GM23248 (cell line): ENCODE results near the gene RELL1. TPM values are rescaled to one million over a fixed set of nuclear protein-coding genes. Genes with fewer than 3 reads are reported as not detected.

ENCODE experiments used
- DNase-seq: peaks from one replicate; pipeline ENCODE4 v3.0.0-alpha.2; 2015
- H2AFZ ChIP-seq: fragments of 200-600 bp; sonication (generic); 2 replicates; pipeline ENCODE4 v1.6.1; 2016; ENCODE audit warnings: antibody characterized with exemption
- H3F3A ChIP-seq: fragments of 200-600 bp; sonication (generic); 2 replicates; pipeline ENCODE4 v1.6.1; 2016; ENCODE audit warnings: mild to moderate bottlenecking, antibody characterized with exemption, mixed run types; ENCODE audit not compliant: insufficient read depth
- H3K27ac ChIP-seq: fragments of 200-600 bp; sonication (generic); 2 replicates; pipeline ENCODE4 v1.5.1; 2016; ENCODE audit warnings: mild to moderate bottlenecking
- H3K27me3 ChIP-seq: fragments of 200-600 bp; sonication (generic); replicated peaks from 2 replicates; pipeline ENCODE4 v1.6.1; 2016; ENCODE audit warnings: mild to moderate bottlenecking; ENCODE audit not compliant: insufficient read depth
- H3K36me3 ChIP-seq: fragments of 200-600 bp; sonication (generic); 2 replicates; pipeline ENCODE4 v1.6.1; 2016; ENCODE audit warnings: low read depth, mild to moderate bottlenecking
- H3K4me1 ChIP-seq: fragments of 200-600 bp; sonication (generic); 2 replicates; pipeline ENCODE4 v1.6.1; 2016; ENCODE audit warnings: mild to moderate bottlenecking; ENCODE audit not compliant: insufficient read depth
- H3K4me2 ChIP-seq: fragments of 200-600 bp; sonication (generic); one replicate; pipeline ENCODE4 v1.6.1; 2016; ENCODE audit warnings: mild to moderate bottlenecking; ENCODE audit not compliant: unreplicated experiment
- H3K4me3 ChIP-seq: fragments of 200-600 bp; sonication (generic); 2 replicates; pipeline ENCODE4 v1.5.1; 2016; ENCODE audit warnings: mild to moderate bottlenecking
- H3K79me2 ChIP-seq: fragments of 200-600 bp; sonication (generic); 2 replicates; pipeline ENCODE4 v1.6.1; 2016; ENCODE audit warnings: mild to moderate bottlenecking; ENCODE audit not compliant: insufficient read depth
- H3K9ac ChIP-seq: fragments of 200-600 bp; sonication (generic); 2 replicates; pipeline ENCODE4 v1.6.1; 2016; ENCODE audit warnings: mild to moderate bottlenecking
- H3K9me2 ChIP-seq: fragments of 200-600 bp; sonication (generic); 2 replicates; pipeline ENCODE4 v1.6.1; 2016; ENCODE audit warnings: mixed run types, mild to moderate bottlenecking, moderate library complexity; ENCODE audit not compliant: insufficient read depth
- H3K9me3 ChIP-seq: fragments of 200-600 bp; sonication (generic); one replicate; pipeline ENCODE4 v1.6.1; 2017; ENCODE audit warnings: low read depth
- H4K20me1 ChIP-seq: fragments of 200-600 bp; sonication (generic); 2 replicates; pipeline ENCODE4 v1.6.0; 2016; ENCODE audit not compliant: insufficient read depth
- EZH2 ChIP-seq: fragments of 200-600 bp; sonication (generic); IDR thresholded peaks from 2 replicates; pipeline ENCODE4 v1.6.1; 2018; ENCODE audit warnings: antibody characterized with exemption, mild to moderate bottlenecking; ENCODE audit not compliant: insufficient read depth, poor library complexity, severe bottlenecking
- EZH2phosphoT487 ChIP-seq: fragments of 200-600 bp; sonication (generic); IDR thresholded peaks from 2 replicates; pipeline ENCODE4 v1.6.1; 2018; ENCODE audit warnings: antibody characterized with exemption, moderate library complexity, mild to moderate bottlenecking, low read depth; ENCODE audit not compliant: insufficient read depth
- WGBS, 2 experiments: methylation state at CpG; one replicate each; pipeline ENCODE4 v1.1.6; 2015 to 2017; ENCODE audit warnings: low lambda C conversion rate in 2 of 2, low coverage in 1 of 2; ENCODE audit errors: missing lambda C conversion rate in 2 of 2; 5-methylcytosine and 5-hydroxymethylcytosine counted together
- in situ Hi-C: fragments of 300-500 bp; cut with MboI; formaldehyde crosslinking; loops from 2 replicates; pipeline ENCODE4 v1.15.0; 2020
- polyA plus RNA-seq: library from polyadenylated mRNA; unstranded; fragments of >200 nt; fragmentation: Nextera tagmentation; extraction: Ambion mirVana; gene quantifications from 2 replicates; pipeline ENCODE4 v1.2.1, GENCODE V29; 2016
- total RNA-seq: library from RNA; depleted of rRNA; stranded (reverse); fragments of >200 nt; shearing (Covaris generic); gene quantifications from 2 replicates; pipeline ENCODE4 v1.2.3, GENCODE V29; 2014

Gene RELL1
- total and polyA plus RNA-seq, 2 experiments from 2014 or later, result 7.7 to 42.5 TPM

- in situ Hi-C loops, result no loop called here
- H3K27ac ChIP-seq, result no peak overlapping the region
Observed at GRCh38 chr4:37588150-37588549, 98.0 kb downstream of the RELL1 start.

DNA sequence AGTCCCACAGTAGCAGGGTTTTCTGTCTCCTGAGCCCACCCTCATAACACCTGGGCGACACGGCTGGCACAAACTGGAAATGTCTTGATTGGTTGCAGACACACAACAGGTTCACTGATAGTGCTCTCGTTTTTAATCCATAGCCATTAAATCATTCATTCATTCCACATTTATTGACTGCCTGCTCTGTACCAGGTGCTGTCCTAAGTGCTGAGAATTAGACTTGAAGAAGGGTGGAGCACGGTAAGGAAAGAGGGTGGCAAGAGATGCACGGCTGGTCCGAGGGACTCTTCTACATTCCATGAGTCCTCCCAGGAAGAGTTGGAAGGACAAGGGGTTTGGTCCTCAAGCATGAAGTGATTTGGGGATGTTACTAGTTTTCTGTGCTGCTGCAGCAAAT lies 100.0 kb downstream of the RELL1 start:
- Histone ChIP-seq H4K20me1 (no peaks in the 10 kb centered on the region), H3K36me3 (no peaks in the 10 kb centered on the region), H3K79me2 (no peaks in the 10 kb centered on the region), H3K4me1 (no peaks in the 10 kb centered on the region), H2AFZ (no peak overlapping the region), H3K9ac (no peak overlapping the region), H3K4me2 (no peak overlapping the region), H3K27ac (no peak overlapping the region), H3K9me3 (no peaks in the 10 kb centered on the region), H3K27me3 (no peaks in the 10 kb centered on the region), H3K9me2 (no peaks in the 10 kb centered on the region), H3K4me3 (no peak overlapping the region), H3F3A (no peaks in the 10 kb centered on the region)
- DNase-seq, result no peak
- TF ChIP-seq EZH2 (no peak), EZH2phosphoT487 (no peak)
- WGBS, 2 experiments, result 40 to 46% methylated on average over 6 of the region's 6 CpGs
- in situ Hi-C loops, result no loop called here

More at GRCh38 chr4:37588150-37588549, 98.0 kb downstream of the RELL1 start:
- Histone ChIP-seq H3F3A (no peaks in the 10 kb centered on the region), H2AFZ (no peak overlapping the region), H3K9ac (no peak overlapping the region), H3K9me2 (no peaks in the 10 kb centered on the region), H3K79me2 (no peaks in the 10 kb centered on the region), H3K4me1 (no peaks in the 10 kb centered on the region), H3K4me3 (no peak overlapping the region), H3K36me3 (no peaks in the 10 kb centered on the region), H3K27me3 (no peaks in the 10 kb centered on the region), H3K4me2 (no peak overlapping the region), H3K9me3 (no peaks in the 10 kb centered on the region), H4K20me1 (no peaks in the 10 kb centered on the region)
- DNase-seq, result no peak
- TF ChIP-seq EZH2, result no peak
- no peak for TF ChIP-seq EZH2phosphoT487
- 76 to 81% methylated on average over 9 of the region's 9 CpGs for WGBS, 2 experiments

DNA sequence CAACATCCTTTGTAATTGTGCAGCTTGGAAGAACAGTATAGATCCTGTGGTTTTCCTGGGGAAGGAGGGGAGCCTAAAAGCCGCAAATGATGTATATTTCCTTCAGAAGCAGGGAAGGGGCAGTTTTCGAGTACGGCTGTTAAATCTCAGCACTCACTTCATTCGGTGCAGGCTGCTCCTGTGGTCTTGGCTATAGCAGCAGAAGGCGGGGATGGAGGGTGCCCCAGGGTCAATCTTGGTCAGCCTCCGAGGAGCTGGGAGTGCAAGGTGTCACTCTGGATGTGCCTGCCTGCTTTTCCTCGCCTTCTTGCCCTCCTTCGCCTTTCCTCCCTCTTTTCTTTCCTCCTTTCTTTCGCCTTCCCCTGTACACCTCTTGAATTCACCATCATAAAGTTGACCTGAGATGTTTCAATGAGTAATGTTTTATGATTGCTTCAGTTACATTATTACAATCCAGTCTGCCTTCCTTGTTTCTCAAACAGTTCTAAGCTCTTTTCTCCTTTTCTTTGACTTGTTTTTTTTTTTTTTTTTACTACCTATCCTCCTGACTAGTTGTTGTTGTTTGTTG lies 101.6 kb downstream of the RELL1 start:
- no peaks in the 10 kb centered on the region for H3K9me3 ChIP-seq
- H3K4me2 ChIP-seq, result no peak overlapping the region
- no peaks in the 10 kb centered on the region for H3K79me2 ChIP-seq
- no peak overlapping the region for H3K9ac ChIP-seq
- no peak overlapping the region for H2AFZ ChIP-seq
- H3K27me3 ChIP-seq, result no peaks in the 10 kb centered on the region
- in situ Hi-C loops, result no loop called here
- no peaks in the 10 kb centered on the region for H3K4me1 ChIP-seq
- H3K9me2 ChIP-seq, result no peaks in the 10 kb centered on the region
- no peaks in the 10 kb centered on the region for H4K20me1 ChIP-seq
- no peak for DNase-seq
- no peak overlapping the region for H3K27ac ChIP-seq
- no peaks in the 10 kb centered on the region for H3F3A ChIP-seq
- H3K4me3 ChIP-seq, result no peak overlapping the region
- 45% methylated on average over 9 of the region's 9 CpGs for WGBS, 2 experiments
- no peaks in the 10 kb centered on the region for H3K36me3 ChIP-seq
- no peak for TF ChIP-seq EZH2
- TF ChIP-seq EZH2phosphoT487, result no peak

- TF ChIP-seq EZH2phosphoT487 (no peak), EZH2 (no peak)
Observed at GRCh38 chr4:37584071-37584470, 102.1 kb downstream of the RELL1 start.

DNA sequence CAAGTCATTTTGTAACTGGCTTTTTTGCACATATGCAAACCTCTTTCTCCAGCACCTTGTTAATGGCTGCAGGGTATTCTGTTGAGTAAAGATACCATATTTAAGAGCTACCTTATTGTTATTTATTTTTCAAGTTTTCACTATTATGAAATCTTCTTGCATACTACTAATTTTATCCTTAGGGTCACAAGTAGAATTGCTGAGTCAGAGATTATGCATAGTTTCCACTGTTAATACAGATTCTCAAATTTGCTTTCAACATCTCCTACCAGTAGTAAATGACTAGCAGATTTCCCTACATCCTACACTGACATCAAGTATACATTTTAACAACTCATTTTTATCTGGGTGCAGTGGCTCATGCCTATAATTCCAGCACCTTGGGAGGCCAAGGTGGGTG lies 112.6 kb downstream of the RELL1 start:
- no peaks in the 10 kb centered on the region for H3K9me3 ChIP-seq
- H3K4me2 ChIP-seq, result no peak overlapping the region
- no peak overlapping the region for H3K4me3 ChIP-seq
- no peaks in the 10 kb centered on the region for H3F3A ChIP-seq
- H3K9ac ChIP-seq, result no peak overlapping the region
- H4K20me1 ChIP-seq, result no peaks in the 10 kb centered on the region
- H3K27me3 ChIP-seq, result no peaks in the 10 kb centered on the region
- no peaks in the 10 kb centered on the region for H3K9me2 ChIP-seq
- no peak overlapping the region for H2AFZ ChIP-seq
- no peak for DNase-seq
- H3K27ac ChIP-seq, result no peak overlapping the region
- H3K4me1 ChIP-seq, result no peaks in the 10 kb centered on the region
- no peaks in the 10 kb centered on the region for H3K79me2 ChIP-seq
- no peaks in the 10 kb centered on the region for H3K36me3 ChIP-seq
- in situ Hi-C loops, result no loop called here
- no peak for TF ChIP-seq EZH2phosphoT487
- no peak for TF ChIP-seq EZH2

More at GRCh38 chr4:37584071-37584470, 102.1 kb downstream of the RELL1 start:
- Histone ChIP-seq H3K9ac (no peak overlapping the region), H3K4me1 (no peaks in the 10 kb centered on the region), H3K9me3 (no peaks in the 10 kb centered on the region), H3K36me3 (no peaks in the 10 kb centered on the region), H3K9me2 (no peaks in the 10 kb centered on the region), H3K4me3 (no peak overlapping the region), H3K4me2 (no peak overlapping the region), H3K79me2 (no peaks in the 10 kb centered on the region), H3F3A (no peaks in the 10 kb centered on the region), H3K27me3 (no peaks in the 10 kb centered on the region), H3K27ac (no peak overlapping the region), H4K20me1 (no peaks in the 10 kb centered on the region), H2AFZ (no peak overlapping the region)
- in situ Hi-C loops, result no loop called here
- WGBS, 2 experiments, result 56 to 65% methylated on average over 8 of the region's 8 CpGs
- no peak for DNase-seq
